Activated CD4-positive, alpha-beta T cell treated with anti-CD3 and anti-CD28 coated beads, Interleukin-2, amount 50 U/mL, for 48 hours (primary cell): Measurements from ENCODE around the gene FAM120B.

Source experiments
- DNase-seq, 2 experiments: peaks; one replicate each; pipeline ENCODE4 v3.0.0-alpha.2; 2020

FAM120B gene

GRCh38 chr6:170273191-170273590, 33.4 kb upstream of the FAM120B start:
- no peak for DNase-seq

- no peak for DNase-seq
Measured at GRCh38 chr6:170273681-170274080, 32.9 kb upstream of the FAM120B start.

- DNase-seq: no peak
Measured at GRCh38 chr6:170274713-170275560, 31.6 kb upstream of the FAM120B start.

GRCh38 chr6:170276369-170277057, 30.0 kb upstream of the FAM120B start:
- no peak for DNase-seq

GRCh38 chr6:170277893-170278742, 28.4 kb upstream of the FAM120B start:
- DNase-seq: no peak

GRCh38 chr6:170278743-170279094, 27.8 kb upstream of the FAM120B start:
- no peak for DNase-seq

- no peak for DNase-seq
Measured at GRCh38 chr6:170279426-170279825, 27.1 kb upstream of the FAM120B start.

- no peak for DNase-seq
Measured at GRCh38 chr6:170279977-170280688, 26.4 kb upstream of the FAM120B start.

- DNase-seq: no peak
Measured at GRCh38 chr6:170280689-170281045, 25.9 kb upstream of the FAM120B start.

GRCh38 chr6:170281331-170282292, 24.9 kb upstream of the FAM120B start:
- DNase-seq: no peak

GRCh38 chr6:170282512-170283158, 23.9 kb upstream of the FAM120B start:
- no peak for DNase-seq

GRCh38 chr6:170283212-170284081, 23.1 kb upstream of the FAM120B start:
- DNase-seq: no peak

- DNase-seq: no peak
Measured at GRCh38 chr6:170284126-170284773, 22.3 kb upstream of the FAM120B start.

- no peak for DNase-seq
Measured at GRCh38 chr6:170284866-170285469, 21.6 kb upstream of the FAM120B start.

- DNase-seq: no peak
Measured at GRCh38 chr6:170285482-170285881, 21.1 kb upstream of the FAM120B start.

GRCh38 chr6:170286246-170286933, 20.2 kb upstream of the FAM120B start:
- no peak for DNase-seq

- DNase-seq: no peak
Measured at GRCh38 chr6:170286934-170287265, 19.7 kb upstream of the FAM120B start.

GRCh38 chr6:170287371-170287876, 19.1 kb upstream of the FAM120B start:
- DNase-seq: no peak
